GM12891 (cell line): ENCODE data around the gene SPON1.

ENCODE experiments used
- POLR2A ChIP-seq: IDR thresholded peaks from 2 replicates; pipeline ENCODE4 v1.6.1; 2011; ENCODE audit warnings: low read depth, low read length, control low read depth
- POLR2AphosphoS5 ChIP-seq: IDR thresholded peaks from 2 replicates; pipeline ENCODE4 v1.6.1; 2011; ENCODE audit warnings: low read depth, low read length, control low read depth

DNA sequence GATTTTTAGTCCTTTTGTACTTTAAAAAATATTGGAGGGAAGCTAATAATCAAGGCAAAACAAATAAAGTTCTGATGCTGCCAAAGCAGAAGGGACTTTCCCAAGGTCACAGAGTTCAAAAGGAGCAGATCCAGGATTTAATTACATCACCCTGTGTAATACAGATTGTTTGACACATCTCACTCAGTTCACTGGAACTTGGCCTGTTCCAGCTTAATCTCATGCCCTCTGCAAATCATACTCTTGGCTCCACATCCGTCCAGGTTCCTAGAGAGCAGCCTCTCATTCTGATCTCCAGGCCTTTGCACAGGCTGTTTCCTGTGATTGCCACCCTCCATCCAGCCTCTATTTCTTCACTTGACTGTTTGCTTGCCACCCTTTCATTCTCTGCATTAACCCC, 151.7 kb downstream of the SPON1 start:
- TF ChIP-seq POLR2AphosphoS5: no peak
- TF ChIP-seq POLR2A: no peak
